Kidney (tissue), 14 donors: ENCODE data around the gene PCSK2. TPM values are rescaled to one million over a fixed set of nuclear protein-coding genes. Genes with fewer than 3 reads are reported as not detected.

Experiments used
- DNase-seq, 5 donors: peaks; one replicate each; pipeline ENCODE4 v3.0.0-alpha.2; 2013 to 2020
- FAIRE-seq: peaks from 2 replicates; lab custom pipeline; 2012; peaks lifted over from hg19 to GRCh38; lab: Jason Lieb, UNC
- H3K27ac ChIP-seq, 2 donors: one replicate each; pipeline ENCODE4 v1.7.0; 2013; ENCODE audit warnings: low read depth in 2 of 2, low read length in 2 of 2, inconsistent platforms in 1 of 2
- H3K27me3 ChIP-seq: one replicate; pipeline ENCODE4 v1.7.1; 2013; ENCODE audit warnings: low read length, inconsistent platforms; ENCODE audit not compliant: control insufficient read depth, insufficient read depth
- H3K36me3 ChIP-seq, 3 donors: one replicate each; pipeline versions ENCODE4 v1.7.0 to v1.7.1; 2013; ENCODE audit warnings: low read length in 3 of 3, control low read depth in 1 of 3, inconsistent platforms in 1 of 3; ENCODE audit not compliant: insufficient read depth in 3 of 3, control insufficient read depth in 2 of 3
- H3K4me1 ChIP-seq, 3 donors: one replicate each; pipeline versions ENCODE4 v1.7.0 to v1.7.1; 2013; ENCODE audit warnings: low read length in 3 of 3, inconsistent platforms in 1 of 3, low read depth in 1 of 3; ENCODE audit not compliant: control insufficient read depth in 2 of 3, insufficient read depth in 2 of 3
- H3K4me3 ChIP-seq, 3 donors: one replicate each; pipeline versions ENCODE4 v1.7.0 to v1.8.1; 2013; ENCODE audit warnings: low read length in 3 of 3, control low read depth in 1 of 3, inconsistent platforms in 1 of 3
- H3K9ac ChIP-seq, 3 donors: one replicate each; pipeline versions ENCODE4 v1.7.0 to v1.7.1; 2013; ENCODE audit warnings: low read length in 3 of 3, control low read depth in 1 of 3, inconsistent platforms in 1 of 3
- H3K9me3 ChIP-seq, 3 donors: one replicate each; pipeline versions ENCODE4 v1.7.0 to v1.7.1; 2013; ENCODE audit warnings: low read length in 3 of 3, control low read depth in 1 of 3, inconsistent platforms in 1 of 3; ENCODE audit not compliant: control insufficient read depth in 2 of 3, insufficient read depth in 1 of 3
- CTCF ChIP-seq: IDR thresholded peaks from 3 replicates; pipeline ENCODE4 v1.5.1; 2012; ENCODE audit warnings: mild to moderate bottlenecking, moderate library complexity, borderline replicate concordance; ENCODE audit not compliant: insufficient read depth; ENCODE audit errors: extremely low read depth
- intact Hi-C: fragments of 100-400 bp; cut with DNase I; formaldehyde crosslinking; loops from one replicate; pipeline ENCODE4 v1.11.1; 2022
- polyA plus RNA-seq: library from polyadenylated mRNA; stranded (reverse); fragments of 350-450 nt; fragmentation: Illumina TruSeq; extraction: RNeasy Lipid Tissue Mini Kit (QIAGEN cat#74804); gene quantifications from one replicate; pipeline ENCODE4 v1.2.3, GENCODE V29; 2014; ENCODE audit warnings: low read depth, low replicate concordance; ENCODE audit not compliant: insufficient read depth
- total RNA-seq: library from RNA; stranded (reverse); fragmentation: NEBNext Ultra II Directional; extraction: Animal tissue kit (Norgen Biotek cat#: 25700); gene quantifications from one replicate; pipeline ENCODE4 v1.2.1, GENCODE V29; 2021
- donor health status: control.
- donor health status: control.
- donor health status: control.
- donor health status: control.
- donor health status: control.
- donor health status: DM: yes; HTN: yes; CAD: no.
- donor health status: Normal renal cell carcinoma (clear cell type).

Gene PCSK2
- total and polyA plus RNA-seq, 2 donors from 2014 or later = 0.22 to 0.54 TPM

DNA sequence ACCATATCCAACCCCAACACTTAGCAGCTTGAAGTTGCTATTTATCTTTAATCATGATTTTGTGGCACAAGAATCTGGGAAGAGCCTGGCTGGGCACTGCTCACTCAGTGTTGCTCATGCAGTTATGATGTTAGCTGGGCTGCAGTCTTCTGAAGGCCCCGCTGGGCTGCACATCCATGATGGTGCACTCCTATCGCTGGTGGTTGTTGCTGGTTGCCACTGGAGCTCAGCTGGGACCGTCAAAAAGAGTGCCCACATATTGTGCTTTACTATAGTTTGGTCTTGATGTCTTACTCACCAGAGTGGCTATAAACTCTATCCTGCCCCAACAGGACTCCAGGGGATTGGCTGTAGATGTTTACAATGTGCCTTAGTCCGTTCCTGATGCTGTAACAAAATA lies 137.8 kb downstream of the PCSK2 start:
- DNase-seq (no peak), FAIRE-seq (no peak)
- H3K9me3 ChIP-seq = no peaks in the 10 kb centered on the region
- no peak overlapping the region for H3K4me3 ChIP-seq
- H3K4me1 ChIP-seq = no peaks in the 10 kb centered on the region
- H3K36me3 ChIP-seq = no peaks in the 10 kb centered on the region
- intact Hi-C loops = no loop called here
- TF ChIP-seq CTCF = no peak
- no peak overlapping the region for H3K27ac ChIP-seq
- no peaks in the 10 kb centered on the region for H3K27me3 ChIP-seq
- no peak overlapping the region for H3K9ac ChIP-seq

DNA sequence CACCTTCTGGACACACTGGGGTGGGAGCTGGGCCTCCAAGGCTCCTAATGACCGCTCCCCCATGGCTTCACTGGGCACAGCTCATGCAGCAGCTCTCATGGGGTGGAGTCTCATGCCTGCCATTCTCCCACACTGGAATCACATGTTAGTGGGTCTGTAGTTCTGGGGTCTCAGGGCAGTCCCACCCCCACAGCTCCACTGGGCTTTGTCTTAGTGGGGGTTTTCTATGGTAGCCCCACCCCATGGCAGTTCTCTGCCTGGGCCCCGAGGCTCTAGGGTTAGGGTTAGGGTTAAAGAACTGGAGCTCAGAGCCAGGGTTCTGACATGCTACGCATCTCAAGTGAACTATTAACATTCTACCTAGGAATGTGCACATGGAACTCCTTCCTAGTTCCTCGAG lies 139.0 kb downstream of the PCSK2 start:
- FAIRE-seq = no peak
- intact Hi-C loops = no loop called here
- Histone ChIP-seq H3K27me3 (no peaks in the 10 kb centered on the region), H3K4me1 (no peaks in the 10 kb centered on the region), H3K36me3 (no peaks in the 10 kb centered on the region), H3K4me3 (no peak overlapping the region), H3K9ac (no peak overlapping the region), H3K27ac (no peak overlapping the region), H3K9me3 (no peaks in the 10 kb centered on the region)
- no peak for TF ChIP-seq CTCF
- no peak for DNase-seq

DNA sequence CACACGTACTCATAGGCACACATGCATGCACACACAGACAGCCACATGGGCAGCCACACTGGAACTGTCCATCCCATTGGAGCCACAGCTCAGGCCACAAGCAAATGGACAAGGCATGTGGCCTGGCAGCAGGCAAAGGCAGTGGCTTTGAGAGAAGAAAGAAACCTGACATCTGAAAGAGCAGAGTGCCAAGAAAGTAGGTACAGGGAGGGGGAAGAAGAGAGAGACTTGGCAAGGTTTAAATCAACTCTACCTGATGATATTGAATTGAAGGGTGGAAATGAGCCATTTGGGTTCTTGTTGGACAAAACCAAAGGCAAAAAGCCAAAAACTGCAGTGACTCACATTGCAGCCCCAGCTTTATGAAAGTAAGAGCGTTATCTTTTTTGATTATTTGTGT lies 142.7 kb downstream of the PCSK2 start:
- H3K36me3 ChIP-seq = no peaks in the 10 kb centered on the region
- no peaks in the 10 kb centered on the region for H3K27me3 ChIP-seq
- H3K4me1 ChIP-seq = no peaks in the 10 kb centered on the region
- no peak for DNase-seq
- FAIRE-seq = no peak
- no peak for TF ChIP-seq CTCF
- intact Hi-C loops = no loop called here
- no peak overlapping the region for H3K9ac ChIP-seq
- no peak overlapping the region for H3K4me3 ChIP-seq
- H3K27ac ChIP-seq = no peak overlapping the region
- H3K9me3 ChIP-seq = no peaks in the 10 kb centered on the region

DNA sequence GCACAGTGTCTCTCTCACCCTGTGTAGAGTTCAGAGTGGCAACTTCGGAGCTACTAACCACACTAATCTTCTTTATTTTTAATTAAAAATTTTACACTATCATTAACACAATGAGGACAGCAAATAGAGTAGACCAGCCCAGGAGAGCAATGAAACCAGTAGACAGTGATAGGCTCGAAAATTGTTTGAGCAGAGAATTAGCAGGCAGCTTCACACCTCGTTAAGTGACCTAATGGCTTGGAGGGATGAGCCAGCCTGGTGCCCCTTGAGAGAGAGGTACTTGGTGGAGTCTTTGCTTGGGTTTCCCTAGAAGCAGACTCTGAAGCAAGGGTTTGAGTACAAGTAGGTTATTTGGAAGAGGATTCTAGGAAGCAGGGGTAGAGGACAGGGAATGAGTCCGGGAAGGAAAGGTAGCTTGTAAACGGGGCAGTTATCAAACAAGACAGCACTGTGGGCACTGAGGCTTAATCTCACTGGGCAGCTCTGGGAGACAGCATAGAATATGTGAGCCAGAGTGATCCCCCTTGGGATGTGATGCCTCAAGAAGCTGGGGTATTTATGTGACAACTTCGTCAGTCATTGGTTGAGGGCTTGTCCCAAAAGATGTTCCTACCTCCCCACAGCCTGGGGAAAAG lies 146.1 kb downstream of the PCSK2 start:
- Histone ChIP-seq H3K27ac (no peak overlapping the region), H3K4me3 (no peak overlapping the region), H3K9ac (no peak overlapping the region), H3K36me3 (no peaks in the 10 kb centered on the region), H3K9me3 (no peaks in the 10 kb centered on the region), H3K4me1 (no peaks in the 10 kb centered on the region), H3K27me3 (no peaks in the 10 kb centered on the region)
- no peak for TF ChIP-seq CTCF
- DNase-seq (no peak), FAIRE-seq (no peak)
- intact Hi-C loops = no loop called here
